HUES6 (cell line): ENCODE data around the gene BRK1.
"Not testable (repeated sequence)": the region's sequence is repeated elsewhere in the genome, so short reads cannot be mapped to it uniquely, and the experiment has no call there.

Source experiments
- H3K27ac ChIP-seq: 2 replicates; pipeline ENCODE4 v1.7.0; 2013; ENCODE audit warnings: low read depth, mild to moderate bottlenecking, low read length, inconsistent platforms
- H3K27me3 ChIP-seq: 2 replicates; pipeline ENCODE4 v1.6.1; 2013; ENCODE audit warnings: low read length; ENCODE audit not compliant: control insufficient read depth, insufficient read depth
- H3K36me3 ChIP-seq: 2 replicates; pipeline ENCODE4 v1.6.1; 2013; ENCODE audit warnings: low read length; ENCODE audit not compliant: control insufficient read depth, insufficient read depth
- H3K4me1 ChIP-seq: 2 replicates; pipeline ENCODE4 v1.6.1; 2013; ENCODE audit warnings: low read length; ENCODE audit not compliant: control insufficient read depth, insufficient read depth
- H3K4me3 ChIP-seq: 2 replicates; pipeline ENCODE4 v1.5.1; 2013; ENCODE audit warnings: low read depth, low read length
- H3K9ac ChIP-seq: one replicate; pipeline ENCODE4 v1.6.1; 2013; ENCODE audit warnings: mild to moderate bottlenecking, low read length
- H3K9me3 ChIP-seq: 2 replicates; pipeline ENCODE4 v1.6.1; 2013; ENCODE audit warnings: low read depth, low read length; ENCODE audit not compliant: control insufficient read depth, insufficient read depth

BRK1 gene

GRCh38 chr3:10142707-10143560 is 27.5 kb downstream of the BRK1 start:
- H3K9me3 ChIP-seq = no peaks in the 10 kb centered on the region
- no peak overlapping the region for H3K27ac ChIP-seq
- H3K4me1 ChIP-seq = peaks cover 5% of the 10 kb centered on the region; the same call in 1 of the 2 replicates
- H3K4me3 ChIP-seq = peak overlapping the region; percentile 99
- H3K9ac ChIP-seq = peak overlapping the region; percentile 24
- H3K36me3 ChIP-seq = peaks cover 25% of the 10 kb centered on the region
- no peaks in the 10 kb centered on the region for H3K27me3 ChIP-seq

DNA sequence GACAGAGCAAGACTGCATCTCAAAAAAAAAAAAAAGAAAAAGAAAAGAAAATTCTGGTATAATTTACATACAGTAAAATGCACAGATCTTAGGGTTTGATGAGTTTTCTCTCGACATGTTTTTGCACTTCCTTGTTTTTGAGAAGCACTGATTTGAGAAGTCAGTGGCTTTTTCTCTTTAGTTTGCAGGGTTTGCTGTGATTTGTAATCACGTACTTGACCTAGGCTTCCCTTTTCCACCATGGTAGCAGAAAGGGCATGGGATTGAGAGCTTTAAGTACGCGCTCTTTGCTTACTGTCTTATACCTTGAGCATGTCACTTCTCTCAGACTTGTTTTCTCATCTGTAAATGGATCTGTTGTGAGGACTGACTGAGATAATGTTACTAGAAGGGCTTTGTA is 30.2 kb downstream of the BRK1 start:
- Histone ChIP-seq H3K27me3 (no peaks in the 10 kb centered on the region), H3K4me1 (peaks cover 5% of the 10 kb centered on the region; the same call in 1 of the 2 replicates), H3K4me3 (no peak overlapping the region), H3K27ac (no peak overlapping the region), H3K9me3 (no peaks in the 10 kb centered on the region), H3K36me3 (peaks cover 46% of the 10 kb centered on the region), H3K9ac (no peak overlapping the region)

DNA sequence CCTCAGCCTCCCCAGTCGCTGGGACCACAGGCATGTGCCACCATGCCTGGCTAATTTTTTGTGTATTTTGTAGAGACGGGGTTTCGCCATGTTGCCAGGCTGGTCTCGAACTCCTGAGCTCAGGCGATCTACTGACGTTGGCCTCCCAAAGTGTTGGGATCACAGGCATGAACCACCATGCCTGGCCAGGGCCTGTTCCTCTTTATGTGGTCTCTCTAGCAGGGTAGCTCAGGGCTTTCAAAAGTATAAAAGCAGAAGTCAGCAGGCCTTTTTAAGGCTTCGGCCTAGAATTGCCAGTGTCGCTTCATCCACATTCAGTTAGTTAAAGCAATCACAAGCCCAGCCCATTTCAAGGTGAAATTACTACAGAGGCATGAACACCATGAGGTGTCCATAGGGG is 33.8 kb downstream of the BRK1 start:
- Histone ChIP-seq H3K4me1 (no peaks in the 10 kb centered on the region), H3K9me3 (no peaks in the 10 kb centered on the region), H3K27me3 (no peaks in the 10 kb centered on the region), H3K4me3 (no peak overlapping the region), H3K9ac (no peak overlapping the region), H3K36me3 (peaks cover 60% of the 10 kb centered on the region), H3K27ac (no peak overlapping the region)

DNA sequence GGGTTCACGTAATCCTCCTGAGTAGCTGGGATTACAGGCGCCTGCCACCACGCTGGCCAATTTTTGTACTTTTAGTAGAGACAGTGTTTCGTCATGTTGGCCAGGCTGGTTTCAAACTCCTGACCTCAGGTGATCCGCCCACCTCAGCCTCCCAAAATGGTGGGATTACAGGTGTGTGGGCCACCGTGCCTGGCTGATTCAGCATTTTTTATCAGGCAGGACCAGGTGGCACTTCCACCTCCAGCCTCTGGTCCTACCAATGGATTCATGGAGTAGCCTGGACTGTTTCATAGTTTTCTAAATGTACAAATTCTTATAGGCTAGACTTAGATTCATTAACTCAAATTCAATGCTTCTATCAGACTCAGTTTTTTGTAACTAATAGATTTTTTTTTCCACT is 35.5 kb downstream of the BRK1 start:
- Histone ChIP-seq H3K36me3 (peaks cover 56% of the 10 kb centered on the region), H3K4me1 (no peaks in the 10 kb centered on the region), H3K9me3 (no peaks in the 10 kb centered on the region), H3K9ac (no peak overlapping the region), H3K27me3 (no peaks in the 10 kb centered on the region), H3K27ac (no peak overlapping the region), H3K4me3 (no peak overlapping the region)

DNA sequence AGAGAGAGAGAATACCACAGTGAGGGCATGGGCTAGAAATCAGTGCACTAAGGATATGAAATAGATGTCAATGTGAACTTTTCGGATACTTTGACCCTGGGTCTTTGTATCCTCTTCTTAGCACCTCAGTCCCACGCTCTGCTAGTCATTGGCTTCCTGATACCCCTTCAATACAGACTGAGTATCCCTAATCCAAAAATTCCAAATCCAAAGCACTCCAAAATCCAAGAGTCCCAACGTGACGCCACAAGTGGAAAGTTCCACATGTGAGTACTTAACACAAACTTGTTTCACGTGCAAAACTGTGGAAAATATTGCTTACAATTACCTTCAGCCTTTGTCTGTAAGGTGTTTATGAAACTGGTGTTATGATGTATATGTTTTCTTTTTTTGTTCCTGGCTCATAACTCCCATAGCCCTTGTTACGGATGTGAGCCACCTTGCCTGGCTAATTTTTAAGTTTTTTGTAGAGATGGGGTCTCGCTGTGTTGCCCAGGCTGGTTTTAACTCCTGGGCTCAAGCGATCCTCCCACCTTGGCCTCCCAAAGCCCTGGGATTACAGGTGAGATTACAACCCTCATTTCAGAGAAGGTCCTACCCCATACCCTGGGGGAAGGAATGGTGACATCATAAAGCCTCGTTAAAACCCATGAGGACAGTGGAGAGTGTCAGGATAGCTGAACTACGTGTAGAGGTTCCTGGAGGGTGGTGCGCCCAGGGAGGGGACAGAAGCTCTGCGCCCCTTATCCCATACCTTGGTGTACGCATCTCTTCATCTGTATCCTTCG is 39.1 kb downstream of the BRK1 start:
- no peak overlapping the region for H3K27ac ChIP-seq
- H3K9ac ChIP-seq = no peak overlapping the region
- no peak overlapping the region for H3K4me3 ChIP-seq
- H3K36me3 ChIP-seq = peaks cover 34% of the 10 kb centered on the region
- no peaks in the 10 kb centered on the region for H3K27me3 ChIP-seq
- H3K9me3 ChIP-seq = no peaks in the 10 kb centered on the region
- H3K4me1 ChIP-seq = no peaks in the 10 kb centered on the region

- Histone ChIP-seq H3K27me3 (no peaks in the 10 kb centered on the region), H3K4me1 (no peaks in the 10 kb centered on the region), H3K9ac (no peak overlapping the region), H3K9me3 (no peaks in the 10 kb centered on the region), H3K4me3 (no peak overlapping the region), H3K27ac (no peak overlapping the region), H3K36me3 (peaks cover 28% of the 10 kb centered on the region)
Measured at GRCh38 chr3:10155123-10155472, 39.6 kb downstream of the BRK1 start.

GRCh38 chr3:10155658-10156057 is 40.2 kb downstream of the BRK1 start:
- no peaks in the 10 kb centered on the region for H3K27me3 ChIP-seq
- no peak overlapping the region for H3K9ac ChIP-seq
- H3K9me3 ChIP-seq = no peaks in the 10 kb centered on the region
- peaks cover 23% of the 10 kb centered on the region for H3K36me3 ChIP-seq
- H3K27ac ChIP-seq = no peak overlapping the region
- no peak overlapping the region for H3K4me3 ChIP-seq
- no peaks in the 10 kb centered on the region for H3K4me1 ChIP-seq

- H3K27me3 ChIP-seq = no peaks in the 10 kb centered on the region
- no peak overlapping the region for H3K9ac ChIP-seq
- H3K27ac ChIP-seq = no peak overlapping the region
- H3K4me3 ChIP-seq = no peak overlapping the region
- H3K36me3 ChIP-seq = peaks cover 9% of the 10 kb centered on the region
- no peaks in the 10 kb centered on the region for H3K9me3 ChIP-seq
- H3K4me1 ChIP-seq = no peaks in the 10 kb centered on the region
Measured at GRCh38 chr3:10157031-10157430, 41.6 kb downstream of the BRK1 start.

DNA sequence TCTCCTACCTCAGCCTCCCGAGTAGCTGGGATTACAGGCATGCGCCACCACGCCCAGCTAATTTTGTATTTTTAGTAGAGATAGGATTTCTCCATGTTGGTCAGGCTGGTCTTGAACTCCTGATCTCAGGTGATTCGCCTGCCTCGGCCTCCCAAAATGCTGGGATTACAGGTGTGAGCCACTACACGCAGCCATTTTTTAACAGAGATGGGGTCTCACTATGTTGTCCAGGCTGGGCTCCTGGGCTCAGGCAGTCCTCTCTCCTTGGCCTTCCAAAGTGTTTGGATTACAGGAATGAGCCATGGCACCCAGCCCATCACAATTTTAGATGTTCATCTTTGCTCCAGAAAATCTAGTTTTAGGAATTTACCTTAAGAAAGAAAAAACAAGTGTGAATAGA is 43.1 kb downstream of the BRK1 start:
- H3K9me3 ChIP-seq, H3K4me1 ChIP-seq, H3K4me3 ChIP-seq, H3K27me3 ChIP-seq, H3K9ac ChIP-seq, H3K27ac ChIP-seq, H3K36me3 ChIP-seq: not testable (repeated sequence)

DNA sequence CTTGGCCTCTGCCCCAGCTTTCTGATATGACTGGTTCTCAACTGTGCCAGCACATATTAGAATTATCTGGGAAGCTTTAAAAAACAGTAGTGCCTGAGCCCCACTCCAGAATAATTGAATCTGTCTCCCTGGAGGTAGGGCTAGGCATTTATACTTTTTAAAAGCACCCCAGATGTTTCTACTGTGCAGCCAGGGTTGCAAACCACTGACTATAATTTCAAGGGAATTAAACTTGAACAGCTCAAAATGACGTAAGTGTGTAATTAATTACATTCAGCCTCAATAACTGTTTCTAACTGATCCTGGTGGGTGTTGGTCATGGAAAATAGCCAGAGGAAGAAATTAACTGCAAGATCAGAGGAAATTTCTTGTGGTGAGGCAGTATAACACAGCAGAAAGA is 44.9 kb downstream of the BRK1 start:
- Histone ChIP-seq H3K9ac (no peak overlapping the region), H3K36me3 (no peaks in the 10 kb centered on the region), H3K27me3 (peaks cover 6% of the 10 kb centered on the region), H3K9me3 (no peaks in the 10 kb centered on the region), H3K4me3 (no peak overlapping the region), H3K4me1 (no peaks in the 10 kb centered on the region), H3K27ac (no peak overlapping the region)

- no peak overlapping the region for H3K9ac ChIP-seq
- no peak overlapping the region for H3K27ac ChIP-seq
- H3K36me3 ChIP-seq = no peaks in the 10 kb centered on the region
- no peak overlapping the region for H3K4me3 ChIP-seq
- no peaks in the 10 kb centered on the region for H3K4me1 ChIP-seq
- H3K9me3 ChIP-seq = no peaks in the 10 kb centered on the region
- peaks cover 6% of the 10 kb centered on the region for H3K27me3 ChIP-seq
Measured at GRCh38 chr3:10160925-10161324, 45.5 kb downstream of the BRK1 start.
